Measurements from ENCODE around the gene SKIDA1. TPM values are rescaled to one million over a fixed set of nuclear protein-coding genes. Genes with fewer than 3 reads are reported as not detected.
A peak's percentile ranks its signal among the peaks of the same experiment; 100 is the strongest.
"Not testable (repeated sequence)": the region's sequence is repeated elsewhere in the genome, so short reads cannot be mapped to it uniquely, and the experiment has no call there.

Gene SKIDA1
- total and polyA plus RNA-seq, 5 donors = 0.88 to 6.3 (median 3.3) TPM

DNA sequence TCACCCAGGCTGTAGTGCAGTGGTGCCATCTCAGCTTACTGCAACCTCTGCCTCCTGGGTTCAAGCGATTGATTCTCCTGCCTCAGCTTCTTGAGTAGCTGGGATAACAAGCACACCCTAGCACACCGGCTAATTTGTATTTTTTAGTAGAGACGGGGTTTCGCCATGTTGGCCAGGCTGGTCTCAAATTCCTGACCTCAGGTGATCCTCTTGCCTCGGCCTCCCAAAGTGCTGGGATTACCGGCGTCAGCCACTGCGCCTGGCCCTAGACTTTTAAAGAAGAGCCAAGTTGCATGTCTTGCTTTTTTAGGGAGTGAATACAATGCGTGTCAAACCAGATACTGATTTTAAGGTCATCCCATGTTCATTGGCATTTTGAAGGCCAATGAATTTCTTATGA is 10.5 kb upstream of the SKIDA1 start:
- intact Hi-C loops (cut with DNase I) = loop anchor here in 1 of 4 donors (5.0 kb wide), 1 partner anchor 136 kb away; no protein-coding TSS in a partner anchor
- 67% methylated on average over 9 of the region's 9 CpGs for WGBS
- not testable (repeated sequence) for ATAC-seq; H3K9me3 ChIP-seq (ENCODE audit: control insufficient read depth, low read length); H3K4me1 ChIP-seq (ENCODE audit: control insufficient read depth, insufficient read depth, low read length); H3K27me3 ChIP-seq (ENCODE audit: control insufficient read depth, insufficient read depth); H3K4me3 ChIP-seq (ENCODE audit: low read length); H3K27ac ChIP-seq (ENCODE audit: low read length); DNase-seq

DNA sequence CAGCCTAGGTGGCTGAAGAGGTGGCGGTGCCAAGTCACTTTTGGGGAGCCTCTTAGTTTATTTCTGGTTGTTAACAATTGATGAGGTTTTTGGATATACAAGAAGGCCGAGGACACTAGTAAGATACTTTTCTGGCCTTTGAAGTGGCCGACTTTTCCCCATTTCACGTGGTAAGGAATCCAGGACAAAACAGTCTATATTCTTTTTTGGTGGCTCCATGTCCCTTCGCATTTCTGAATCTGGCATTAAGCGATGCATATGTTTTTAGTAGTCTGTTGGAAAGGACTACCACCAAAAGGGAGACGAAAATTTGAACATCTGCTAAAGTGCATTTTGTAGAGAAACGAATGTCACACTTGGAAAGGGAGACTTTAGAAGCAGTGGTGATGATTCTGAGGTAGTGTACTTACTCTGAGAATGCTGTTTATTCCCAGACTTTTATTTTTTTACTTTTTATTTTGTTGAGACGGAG is 10.0 kb upstream of the SKIDA1 start:
- DNase-seq = no peak
- intact Hi-C loops (cut with DNase I) = loop anchor here in 1 of 4 donors (5.0 kb wide), 1 partner anchor 137 kb away; no protein-coding TSS in a partner anchor
- ATAC-seq = no peak
- H3K27me3 ChIP-seq (ENCODE audit: control insufficient read depth, insufficient read depth) = no peaks in the 10 kb centered on the region
- H3K4me3 ChIP-seq (ENCODE audit: low read length) = peak overlapping the region; percentile 95
- WGBS = 22% methylated on average over 9 of the region's 9 CpGs
- no peaks in the 10 kb centered on the region for H3K9me3 ChIP-seq (ENCODE audit: control insufficient read depth, low read length)
- H3K27ac ChIP-seq (ENCODE audit: low read length) = peak overlapping the region; percentile 13
- H3K4me1 ChIP-seq (ENCODE audit: control insufficient read depth, insufficient read depth, low read length) = no peaks in the 10 kb centered on the region

DNA sequence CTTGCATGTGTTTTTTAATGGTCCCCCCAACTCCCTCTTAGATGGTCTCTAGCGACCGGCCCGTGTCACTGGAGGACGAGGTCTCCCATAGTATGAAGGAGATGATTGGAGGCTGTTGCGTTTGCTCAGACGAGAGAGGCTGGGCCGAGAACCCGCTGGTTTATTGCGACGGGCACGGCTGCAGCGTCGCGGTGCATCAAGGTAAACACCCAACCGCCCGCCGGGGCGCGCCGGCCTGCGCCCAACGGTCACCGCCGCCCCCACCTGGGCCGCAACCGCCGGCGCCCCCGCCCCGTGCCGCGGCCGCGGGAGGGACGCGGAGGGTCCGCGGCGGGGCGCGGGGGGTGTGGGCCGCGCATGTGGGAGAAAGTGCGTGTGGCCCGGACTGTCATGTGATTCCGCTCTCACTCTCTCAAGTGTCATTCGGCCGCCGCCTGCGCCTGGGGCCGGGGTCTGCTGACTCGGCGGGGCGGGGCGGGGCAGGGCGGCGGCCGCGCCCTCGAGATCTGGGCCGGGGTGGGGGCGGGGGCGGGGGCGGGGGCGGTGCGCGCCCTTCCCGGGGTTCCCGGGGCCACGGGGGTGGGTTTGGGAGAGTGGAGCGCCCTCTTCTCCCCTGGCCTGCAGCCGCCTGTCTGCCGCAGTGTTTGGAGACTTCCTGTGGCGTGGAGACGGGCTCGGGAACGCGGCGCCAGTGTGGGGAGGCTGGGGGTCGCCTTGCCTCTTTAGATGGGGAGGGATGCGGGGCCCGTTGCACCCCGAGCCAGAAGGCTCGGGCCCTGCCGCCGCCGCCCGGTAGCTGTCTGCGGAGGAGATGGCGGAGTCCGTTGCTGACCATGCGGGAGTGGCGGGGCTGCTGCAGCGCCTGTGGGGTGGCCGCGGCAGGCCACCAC is 9.4 kb upstream of the SKIDA1 start:
- 2% methylated on average over 96 of the region's 96 CpGs for WGBS
- Histone ChIP-seq H3K27me3 (ENCODE audit: control insufficient read depth, insufficient read depth) (no peaks in the 10 kb centered on the region), H3K4me1 (ENCODE audit: control insufficient read depth, insufficient read depth, low read length) (no peaks in the 10 kb centered on the region)

DNA sequence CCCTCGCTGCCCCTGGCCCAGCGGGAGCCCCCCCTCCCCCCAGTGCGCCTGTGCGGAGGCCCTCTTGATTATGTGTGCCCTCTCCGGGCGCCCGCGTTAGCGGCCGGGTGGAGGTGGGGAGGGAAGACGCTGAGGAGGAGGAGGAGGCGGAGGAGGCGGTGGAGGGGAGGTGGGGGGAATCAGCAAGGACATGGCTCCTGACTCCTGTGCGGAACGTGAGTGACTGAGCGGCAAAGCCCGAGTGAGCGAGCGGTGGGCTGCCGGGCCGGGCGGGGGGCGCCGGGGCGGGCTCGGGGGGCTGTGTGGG is 8.8 kb upstream of the SKIDA1 start:
- H3K9me3 ChIP-seq (ENCODE audit: control insufficient read depth, low read length) = no peaks in the 10 kb centered on the region
- ATAC-seq (no peak), DNase-seq (no peak)
- H3K4me3 ChIP-seq (ENCODE audit: low read length) = peak overlapping the region; percentile 95
- no peaks in the 10 kb centered on the region for H3K27me3 ChIP-seq (ENCODE audit: control insufficient read depth, insufficient read depth)
- 3% methylated on average over 21 of the region's 26 CpGs for WGBS
- intact Hi-C loops (cut with DNase I) = loop anchor here in 2 of 4 donors (5.0 kb wide), 1 partner anchor 37 kb away; no protein-coding TSS in a partner anchor
- H3K27ac ChIP-seq (ENCODE audit: low read length) = peak overlapping the region; percentile 99
- no peaks in the 10 kb centered on the region for H3K4me1 ChIP-seq (ENCODE audit: control insufficient read depth, insufficient read depth, low read length)

More for the DNA sequence above, 9.4 kb upstream of the SKIDA1 start:
- DNase-seq (peak; percentile 62 to 86 (median 84)), ATAC-seq (peak; percentile 25 to 41)
- Histone ChIP-seq H3K9me3 (ENCODE audit: control insufficient read depth, low read length) (no peaks in the 10 kb centered on the region), H3K4me3 (ENCODE audit: low read length) (peak overlapping the region; percentile 95), H3K27ac (ENCODE audit: low read length) (peak overlapping the region; percentile 96)
- intact Hi-C loops (cut with DNase I) = loop anchor here in 3 of 4 donors (5.0 kb wide), 2 partner anchors 38 to 137 kb away; no protein-coding TSS in a partner anchor

DNA sequence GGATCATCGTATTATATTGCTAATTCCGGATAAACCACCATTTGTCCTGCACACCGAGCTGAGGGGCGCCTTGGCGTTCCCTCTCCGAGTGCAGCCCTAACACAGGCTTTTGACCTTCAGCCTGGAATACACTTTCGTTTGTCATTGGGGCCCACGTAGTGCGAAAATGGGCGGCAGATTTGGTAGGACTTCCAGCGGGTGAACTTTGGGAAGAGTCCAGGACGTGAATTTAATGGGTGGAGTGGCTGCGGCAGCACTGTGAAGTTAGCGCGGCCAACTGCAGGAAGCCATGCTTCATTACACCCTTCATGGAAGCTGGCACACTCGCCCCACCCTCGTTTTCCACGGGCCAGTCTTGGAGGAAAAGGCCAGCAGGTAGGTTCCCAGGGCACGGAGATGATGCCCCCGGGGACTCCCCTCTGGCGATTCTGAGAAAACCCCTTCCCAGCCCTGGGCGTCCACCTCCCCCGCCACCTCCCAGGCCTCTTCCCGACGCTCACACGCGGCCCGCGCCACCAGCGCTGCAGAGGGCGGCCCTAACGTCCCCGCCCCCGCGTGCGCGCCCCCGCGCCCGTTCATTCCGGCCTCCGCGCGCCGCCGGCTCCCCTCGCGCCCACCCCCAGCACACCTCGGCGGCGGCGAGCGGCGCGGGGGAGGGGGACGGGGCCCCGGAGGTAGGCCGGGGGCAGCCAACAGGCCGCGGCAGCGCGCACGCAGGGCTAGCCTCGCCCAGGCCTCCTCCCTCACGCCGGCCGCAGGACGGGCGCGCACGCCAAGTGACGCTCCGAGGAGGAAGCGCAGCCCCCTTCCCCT is 8.2 kb upstream of the SKIDA1 start, which contains the start of gene MLLT10:
Gene MLLT10 (plus strand): TSS at position 766 of the 813 bp plus-strand sequence. CDS start 413 bp downstream, outside the sequence.
- Histone ChIP-seq H3K4me3 (ENCODE audit: low read length) (peak within 1 kb of the TSS; percentile 95), H3K27ac (ENCODE audit: low read length) (peak within 1 kb of the TSS; percentile 99), H3K4me1 (ENCODE audit: control insufficient read depth, insufficient read depth, low read length) (no peaks in the 10 kb centered on the region), H3K9me3 (ENCODE audit: control insufficient read depth, low read length) (no peaks in the 10 kb centered on the region), H3K27me3 (ENCODE audit: control insufficient read depth, insufficient read depth) (no peaks in the 10 kb centered on the region)
- under 1% methylated on average over 63 of the region's 74 CpGs for WGBS
- intact Hi-C loops (cut with DNase I) = loop anchor here in 2 of 4 donors (5.0 kb wide), 1 partner anchor 36 kb away; no protein-coding TSS in a partner anchor
- DNase-seq (peak; percentile 97 to 99 (median 98)), ATAC-seq (peak; percentile 96 to 97)

DNA sequence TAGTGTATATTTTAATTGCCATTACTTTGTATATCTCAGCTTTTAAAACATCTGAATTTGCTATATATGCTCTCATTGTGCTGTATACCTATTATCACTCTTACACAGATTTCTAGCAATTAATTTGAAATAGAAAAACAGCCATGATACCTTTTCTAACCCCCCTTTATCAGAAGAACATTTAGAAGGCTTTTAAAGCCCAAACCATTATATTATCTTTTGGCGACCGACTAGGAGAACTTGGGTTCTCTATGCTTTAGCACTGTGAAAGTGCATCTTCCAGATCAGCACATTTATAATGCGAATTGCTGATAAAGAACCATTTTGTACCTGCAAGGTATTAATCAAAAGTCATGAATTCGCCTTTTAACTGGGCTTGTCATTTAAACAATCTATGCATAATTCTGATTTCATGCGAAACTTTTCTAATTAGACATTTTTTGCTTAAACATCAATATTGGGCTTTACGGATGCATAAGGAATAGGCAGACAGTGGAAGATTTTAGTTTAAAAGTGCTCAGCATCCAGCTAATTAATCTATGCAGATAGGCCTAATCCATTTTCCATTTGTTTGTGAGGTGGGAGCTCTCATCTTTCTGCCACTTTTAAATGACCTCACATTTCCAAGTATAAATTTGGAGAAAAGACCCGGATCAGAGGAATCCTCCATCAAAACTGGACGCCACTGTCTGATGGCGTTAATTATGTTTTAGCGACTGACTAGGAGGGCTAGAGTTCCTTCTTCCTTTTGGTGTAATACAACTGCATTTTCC is 7.4 kb upstream of the SKIDA1 start:
- ATAC-seq (no peak), DNase-seq (no peak)
- Histone ChIP-seq H3K4me3 (ENCODE audit: low read length) (peak overlapping the region; percentile 95), H3K27me3 (ENCODE audit: control insufficient read depth, insufficient read depth) (no peaks in the 10 kb centered on the region), H3K4me1 (ENCODE audit: control insufficient read depth, insufficient read depth, low read length) (no peaks in the 10 kb centered on the region), H3K9me3 (ENCODE audit: control insufficient read depth, low read length) (no peaks in the 10 kb centered on the region), H3K27ac (ENCODE audit: low read length) (peak overlapping the region; percentile 99)
- WGBS = 21% methylated on average over 10 of the region's 10 CpGs
- intact Hi-C loops (cut with DNase I) = loop anchor here in 2 of 4 donors (5.0 kb wide), 1 partner anchor 36 kb away; no protein-coding TSS in a partner anchor

DNA sequence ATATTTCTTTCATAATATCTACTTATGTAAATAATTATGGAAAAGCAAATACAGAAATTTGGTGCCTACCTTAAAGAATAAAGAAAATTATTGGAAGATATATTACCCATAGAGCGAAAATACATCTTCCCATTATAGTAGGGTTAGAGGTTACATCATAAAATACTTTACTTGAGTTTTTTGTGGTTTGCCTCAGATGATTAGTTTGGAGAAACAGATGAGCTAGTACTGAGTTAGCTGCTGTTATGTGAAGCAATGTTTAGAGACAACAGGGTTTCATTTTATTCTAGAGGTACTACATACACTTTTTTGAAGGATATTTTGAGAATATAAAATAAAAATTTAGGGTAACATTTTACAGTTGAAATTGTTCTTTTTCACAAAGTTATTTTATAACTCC is 5.7 kb upstream of the SKIDA1 start:
- DNase-seq (no peak), ATAC-seq (no peak)
- Histone ChIP-seq H3K27ac (ENCODE audit: low read length) (no peak overlapping the region), H3K9me3 (ENCODE audit: control insufficient read depth, low read length) (no peaks in the 10 kb centered on the region), H3K27me3 (ENCODE audit: control insufficient read depth, insufficient read depth) (no peaks in the 10 kb centered on the region), H3K4me1 (ENCODE audit: control insufficient read depth, insufficient read depth, low read length) (no peaks in the 10 kb centered on the region), H3K4me3 (ENCODE audit: low read length) (no peak overlapping the region)
- intact Hi-C loops (cut with DNase I) = loop anchor here in 2 of 4 donors (5.0 kb wide), 1 partner anchor 34 kb away; no protein-coding TSS in a partner anchor
- 88% methylated on average over 1 of the region's 1 CpG for WGBS

DNA sequence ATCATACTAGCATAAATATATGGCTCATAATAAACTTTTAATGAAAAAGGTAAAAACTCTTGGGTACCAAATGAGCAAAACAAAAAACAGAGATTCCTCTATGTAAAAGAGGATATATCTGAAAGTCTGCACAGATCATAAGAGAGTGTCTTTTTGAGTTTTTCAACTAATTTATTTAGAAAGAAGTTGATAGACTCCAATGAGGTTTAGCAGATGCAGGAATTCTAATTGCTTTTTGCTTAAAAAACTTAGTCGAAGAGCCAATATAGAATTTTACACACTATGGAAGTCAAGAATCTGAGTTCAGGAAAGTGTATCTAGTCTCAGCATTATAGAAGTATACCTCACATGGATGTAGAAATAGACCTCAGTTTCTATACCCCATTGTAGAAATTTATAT is 5.2 kb upstream of the SKIDA1 start:
- H3K27me3 ChIP-seq (ENCODE audit: control insufficient read depth, insufficient read depth) = no peaks in the 10 kb centered on the region
- intact Hi-C loops (cut with DNase I) = loop anchor here in 2 of 4 donors (5.0 kb wide), 1 partner anchor 33 kb away; no protein-coding TSS in a partner anchor
- WGBS = 0% methylated on average over 1 of the region's 1 CpG
- no peak for ATAC-seq
- no peaks in the 10 kb centered on the region for H3K9me3 ChIP-seq (ENCODE audit: control insufficient read depth, low read length)
- H3K4me1 ChIP-seq (ENCODE audit: control insufficient read depth, insufficient read depth, low read length) = no peaks in the 10 kb centered on the region
- DNase-seq = no peak
- no peak overlapping the region for H3K4me3 ChIP-seq (ENCODE audit: low read length)
- H3K27ac ChIP-seq (ENCODE audit: low read length) = no peak overlapping the region

DNA sequence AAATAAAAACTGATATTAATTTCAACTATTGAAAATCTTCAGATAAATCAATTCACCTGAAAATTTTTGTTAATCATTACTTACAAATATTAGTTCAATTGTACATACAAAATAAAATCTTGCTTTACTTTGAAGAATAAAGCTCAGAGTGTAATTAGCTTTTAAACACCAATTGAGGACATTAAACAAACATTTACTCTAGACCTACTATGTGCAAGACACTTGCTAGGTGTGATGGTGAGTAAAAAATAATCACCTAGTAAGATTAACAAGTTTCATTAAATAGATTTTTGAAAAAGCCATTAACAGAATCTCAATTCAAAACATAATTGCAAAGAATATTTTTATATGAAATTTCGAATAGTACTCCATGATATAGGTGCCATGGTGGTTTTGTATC is 4.7 kb upstream of the SKIDA1 start:
- Histone ChIP-seq H3K27me3 (ENCODE audit: control insufficient read depth, insufficient read depth) (no peaks in the 10 kb centered on the region), H3K4me1 (ENCODE audit: control insufficient read depth, insufficient read depth, low read length) (no peaks in the 10 kb centered on the region), H3K27ac (ENCODE audit: low read length) (no peak overlapping the region), H3K9me3 (ENCODE audit: control insufficient read depth, low read length) (no peaks in the 10 kb centered on the region), H3K4me3 (ENCODE audit: low read length) (no peak overlapping the region)
- ATAC-seq = no peak
- no peak for DNase-seq
- intact Hi-C loops (cut with DNase I) = loop anchor here in 2 of 4 donors (5.0 kb wide), 1 partner anchor 33 kb away; no protein-coding TSS in a partner anchor
- 97% methylated on average over 1 of the region's 1 CpG for WGBS

Data from right cardiac atrium (tissue), 5 donors.